NCI-H748 (cell line): ENCODE results near the gene OTUD1.
A peak's percentile ranks its signal among the peaks of the same experiment; 100 is the strongest.

ENCODE experiments used
- DNase-seq: peaks from one replicate; lab custom pipeline; 2025; ENCODE audit not compliant: unreplicated experiment; lab: John Stamatoyannopoulos, UW

The OTUD1 gene

GRCh38 chr10:23467012-23467411 lies 28.1 kb downstream of the OTUD1 start:
- DNase-seq = no peak

- DNase-seq = no peak
These were observed 28.7 kb downstream of the OTUD1 start for GRCh38 chr10:23467548-23467947.

- DNase-seq = no peak
These were observed 30.8 kb downstream of the OTUD1 start for GRCh38 chr10:23469596-23470237.

- DNase-seq = no peak
These were observed 33.3 kb downstream of the OTUD1 start for GRCh38 chr10:23472181-23472580.

GRCh38 chr10:23474081-23474480 lies 35.2 kb downstream of the OTUD1 start:
- DNase-seq = no peak

GRCh38 chr10:23474626-23475025 lies 35.8 kb downstream of the OTUD1 start:
- DNase-seq = no peak

- DNase-seq = no peak
These were observed 39.7 kb downstream of the OTUD1 start for GRCh38 chr10:23478570-23478969.

- no peak for DNase-seq
These were observed 41.1 kb downstream of the OTUD1 start for GRCh38 chr10:23479798-23480473.

- peak; percentile 0 for DNase-seq
These were observed 42.6 kb downstream of the OTUD1 start for GRCh38 chr10:23481363-23481961.

- no peak for DNase-seq
These were observed 51.2 kb downstream of the OTUD1 start for GRCh38 chr10:23490115-23490514.
